GM12878 (cell line): ENCODE results near the gene TMEM25. TPM values are rescaled to one million over a fixed set of nuclear protein-coding genes. Genes with fewer than 3 reads are reported as not detected.

ENCODE experiments used
- BACH1 ChIP-seq: fragments of 450-650 bp; IDR thresholded peaks from 2 replicates; pipeline ENCODE4 v1.6.1; 2017; ENCODE audit warnings: mild to moderate bottlenecking, borderline replicate concordance
- BMI1 ChIP-seq: fragments of 450-650 bp; IDR thresholded peaks from 2 replicates; pipeline ENCODE4 v1.6.1; 2016; ENCODE audit warnings: mild to moderate bottlenecking, moderate library complexity, borderline replicate concordance
- CBX3 ChIP-seq: fragments of 200-600 bp; sonication (generic); IDR thresholded peaks from 2 replicates; pipeline ENCODE4 v1.6.1; 2016; ENCODE audit warnings: low read depth, borderline replicate concordance
- CHD4 ChIP-seq: fragments of 200-600 bp; sonication (generic); IDR thresholded peaks from 2 replicates; pipeline ENCODE4 v1.6.1; 2016; ENCODE audit warnings: mild to moderate bottlenecking
- CREB1 ChIP-seq: IDR thresholded peaks from 2 replicates; pipeline ENCODE4 v1.6.1; 2012; ENCODE audit warnings: low read depth, mild to moderate bottlenecking, inconsistent platforms
- DPF2 ChIP-seq: fragments of 450-650 bp; IDR thresholded peaks from 2 replicates; pipeline ENCODE4 v1.6.1; 2017; ENCODE audit warnings: mild to moderate bottlenecking
- EGR1 ChIP-seq, 2 experiments: IDR thresholded peaks; 1 replicate in 1 of 2; 2 replicates in 1 of 2; pipeline ENCODE4 v1.6.1; 2011 to 2012; ENCODE audit warnings: low read depth in 2 of 2, low read length in 2 of 2, borderline replicate concordance in 1 of 2, mild to moderate bottlenecking in 1 of 2, moderate library complexity in 1 of 2
- EZH2 ChIP-seq: IDR thresholded peaks from 2 replicates; pipeline ENCODE4 v1.6.1; 2012; ENCODE audit warnings: low read depth, mild to moderate bottlenecking, control low read depth, inconsistent platforms, low read length, borderline replicate concordance; ENCODE audit not compliant: control insufficient read depth
- IKZF2 ChIP-seq, 2 experiments: fragments of 450-650 bp; IDR thresholded peaks; 2 replicates each; pipeline ENCODE4 v1.6.1; 2017; ENCODE audit warnings: mild to moderate bottlenecking in 2 of 2, moderate library complexity in 2 of 2
- LARP7 ChIP-seq: fragments of 450-650 bp; IDR thresholded peaks from 2 replicates; pipeline ENCODE4 v1.6.1; 2017; ENCODE audit warnings: mild to moderate bottlenecking
- TCF7 ChIP-seq: IDR thresholded peaks from 2 replicates; pipeline ENCODE4 v1.6.1; 2014; ENCODE audit warnings: antibody characterized with exemption, borderline replicate concordance
- YY1 ChIP-seq: IDR thresholded peaks from 2 replicates; pipeline ENCODE4 v1.6.1; 2011; ENCODE audit warnings: low read depth, mild to moderate bottlenecking, low read length
- ZNF207 ChIP-seq: fragments of 450-650 bp; IDR thresholded peaks from 2 replicates; pipeline ENCODE4 v1.6.1; 2014; ENCODE audit warnings: antibody characterized with exemption, mild to moderate bottlenecking, borderline replicate concordance
- ZNF622 ChIP-seq: fragments of 450-650 bp; IDR thresholded peaks from 2 replicates; pipeline ENCODE4 v1.6.1; 2017; ENCODE audit warnings: mild to moderate bottlenecking, inconsistent platforms
- polyA plus RNA-seq, 11 experiments: library from polyadenylated mRNA; depleted of rRNA in 4 of 11; unstranded in 6 of 11; stranded (reverse) in 5 of 11; fragments of >200 nt; fragmentation: Nextera tagmentation in 4 of 11; fragmentation: Illumina TruSeq in 1 of 11; extraction: Ambion mirVana in 4 of 11; extraction: Trizol in 1 of 11; gene quantifications; 1 replicate in 1 of 11; 2 replicates in 10 of 11; pipeline versions ENCODE4 v1.2.1 to v1.2.3, GENCODE V29; 2011 to 2016; ENCODE audit warnings: inconsistent platforms in 2 of 11, missing spikeins in 2 of 11, low read depth in 1 of 11
- total RNA-seq, 4 experiments: library from RNA; depleted of rRNA in 3 of 4; stranded (reverse); fragments of >200 nt in 3 of 4; fragmentation: Illumina TruSeq in 1 of 4; extraction: Trizol in 1 of 4; gene quantifications; 2 replicates each; pipeline versions ENCODE4 v1.2.1 to v1.2.3, GENCODE V29; 2013 to 2021
- TF ChIP-seq, protein P1 (sequence below): IDR thresholded peaks from 2 replicates; pipeline ENCODE4 v1.6.1; 2011; ENCODE audit warnings: mild to moderate bottlenecking, low read depth, low read length, moderate library complexity; ENCODE audit not compliant: insufficient replicate concordance
- TF ChIP-seq, protein P2 (sequence below): IDR thresholded peaks from 2 replicates; pipeline ENCODE4 v1.6.1; 2012; ENCODE audit warnings: low read length, inconsistent platforms
- TF ChIP-seq, protein P3 (sequence below): fragments of 450-650 bp; IDR thresholded peaks from 2 replicates; pipeline ENCODE4 v1.6.1; 2017; ENCODE audit warnings: mild to moderate bottlenecking
- TF ChIP-seq, protein P4 (sequence below): IDR thresholded peaks from 2 replicates; pipeline ENCODE4 v1.6.1; 2011; ENCODE audit warnings: low read depth, mild to moderate bottlenecking, low read length, moderate library complexity, borderline replicate concordance; ENCODE audit errors: extremely low read depth
- TF ChIP-seq, protein P5 (sequence below): IDR thresholded peaks from 2 replicates; pipeline ENCODE4 v1.6.1; 2012; ENCODE audit warnings: low read depth, low read length, improper control_type of control experiment
- TF ChIP-seq, protein P6 (sequence below): fragments of 450-650 bp; IDR thresholded peaks from 2 replicates; pipeline ENCODE4 v1.6.1; 2017; ENCODE audit warnings: low read depth, mild to moderate bottlenecking, moderate library complexity

TMEM25 gene
- total and polyA plus RNA-seq, 10 of the 15 experiments (the other 5 are each of a cell fraction or from before 2014, with no cell fraction given), result 1.4 to 13.9 (median 7.8) TPM

DNA sequence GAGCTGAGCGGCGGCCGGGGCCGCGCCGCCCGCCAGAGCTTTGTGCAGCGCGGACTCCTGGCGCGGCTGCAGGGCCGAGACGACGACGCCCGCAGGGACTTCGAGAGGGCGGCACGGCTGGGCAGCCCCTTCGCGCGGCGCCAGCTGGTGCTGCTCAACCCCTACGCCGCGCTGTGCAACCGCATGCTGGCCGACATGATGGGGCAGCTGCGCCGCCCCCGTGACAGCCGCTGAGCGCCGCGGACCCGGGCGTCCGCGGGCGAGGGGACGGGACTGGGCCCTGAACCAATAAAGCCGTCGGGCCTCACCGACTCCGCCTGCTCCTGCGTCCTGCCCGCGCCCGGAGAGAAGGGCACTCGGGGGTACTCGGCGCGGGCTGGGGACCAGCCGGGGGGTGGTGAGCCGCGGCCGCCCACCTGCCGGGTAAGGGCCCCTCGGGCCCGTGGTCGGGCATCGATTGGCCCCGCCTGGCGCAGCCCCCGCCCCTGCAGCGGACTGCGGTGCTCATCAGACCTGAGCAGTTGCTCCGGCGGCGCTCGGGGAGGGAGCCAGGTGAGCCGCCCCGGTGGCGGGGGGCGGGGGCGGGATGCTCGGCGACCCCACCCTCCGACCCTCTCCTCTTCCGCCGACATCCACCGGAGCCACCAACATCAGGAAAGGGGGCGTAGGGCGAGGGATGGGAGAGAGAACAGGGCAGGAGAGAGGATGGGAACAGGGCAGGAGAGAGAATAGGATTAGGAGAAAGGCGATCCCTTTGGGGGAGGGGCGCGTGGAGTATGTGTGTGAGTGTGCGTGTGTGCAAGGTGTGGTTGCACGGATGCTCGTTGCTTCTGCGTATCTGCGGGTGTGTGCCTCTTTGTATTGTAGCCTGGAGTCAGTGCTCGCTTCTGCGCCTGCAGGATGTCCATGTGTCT is at the start of gene TMEM25 (continued):
- TF ChIP-seq, protein P1, sequence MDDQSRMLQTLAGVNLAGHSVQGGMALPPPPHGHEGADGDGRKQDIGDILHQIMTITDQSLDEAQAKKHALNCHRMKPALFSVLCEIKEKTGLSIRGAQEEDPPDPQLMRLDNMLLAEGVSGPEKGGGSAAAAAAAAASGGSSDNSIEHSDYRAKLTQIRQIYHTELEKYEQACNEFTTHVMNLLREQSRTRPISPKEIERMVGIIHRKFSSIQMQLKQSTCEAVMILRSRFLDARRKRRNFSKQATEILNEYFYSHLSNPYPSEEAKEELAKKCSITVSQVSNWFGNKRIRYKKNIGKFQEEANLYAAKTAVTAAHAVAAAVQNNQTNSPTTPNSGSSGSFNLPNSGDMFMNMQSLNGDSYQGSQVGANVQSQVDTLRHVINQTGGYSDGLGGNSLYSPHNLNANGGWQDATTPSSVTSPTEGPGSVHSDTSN, result no peak
- TF ChIP-seq EZH2, result no peak
- TF ChIP-seq EGR1 (IDR thresholded peaks at IDR 0.05; ENCODE audit: borderline replicate concordance in 1 of 2, low read depth in 2 of 2, low read length in 2 of 2), result peak in 1 of 2 experiments; percentile 83; a peak in 2 of 3 replicates
- TF ChIP-seq YY1, result peak; percentile 79
- peak; percentile 87; the same call in 1 of the 2 replicates for TF ChIP-seq LARP7
- 0 out of 2 replicates have a peak, but pooled peaks have one; percentile 24 for TF ChIP-seq ZNF207
- TF ChIP-seq TCF7, result no peak
- no peak for TF ChIP-seq ZNF622
- TF ChIP-seq, protein P2, sequence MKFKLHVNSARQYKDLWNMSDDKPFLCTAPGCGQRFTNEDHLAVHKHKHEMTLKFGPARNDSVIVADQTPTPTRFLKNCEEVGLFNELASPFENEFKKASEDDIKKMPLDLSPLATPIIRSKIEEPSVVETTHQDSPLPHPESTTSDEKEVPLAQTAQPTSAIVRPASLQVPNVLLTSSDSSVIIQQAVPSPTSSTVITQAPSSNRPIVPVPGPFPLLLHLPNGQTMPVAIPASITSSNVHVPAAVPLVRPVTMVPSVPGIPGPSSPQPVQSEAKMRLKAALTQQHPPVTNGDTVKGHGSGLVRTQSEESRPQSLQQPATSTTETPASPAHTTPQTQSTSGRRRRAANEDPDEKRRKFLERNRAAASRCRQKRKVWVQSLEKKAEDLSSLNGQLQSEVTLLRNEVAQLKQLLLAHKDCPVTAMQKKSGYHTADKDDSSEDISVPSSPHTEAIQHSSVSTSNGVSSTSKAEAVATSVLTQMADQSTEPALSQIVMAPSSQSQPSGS, result no peak
- TF ChIP-seq, protein P3, sequence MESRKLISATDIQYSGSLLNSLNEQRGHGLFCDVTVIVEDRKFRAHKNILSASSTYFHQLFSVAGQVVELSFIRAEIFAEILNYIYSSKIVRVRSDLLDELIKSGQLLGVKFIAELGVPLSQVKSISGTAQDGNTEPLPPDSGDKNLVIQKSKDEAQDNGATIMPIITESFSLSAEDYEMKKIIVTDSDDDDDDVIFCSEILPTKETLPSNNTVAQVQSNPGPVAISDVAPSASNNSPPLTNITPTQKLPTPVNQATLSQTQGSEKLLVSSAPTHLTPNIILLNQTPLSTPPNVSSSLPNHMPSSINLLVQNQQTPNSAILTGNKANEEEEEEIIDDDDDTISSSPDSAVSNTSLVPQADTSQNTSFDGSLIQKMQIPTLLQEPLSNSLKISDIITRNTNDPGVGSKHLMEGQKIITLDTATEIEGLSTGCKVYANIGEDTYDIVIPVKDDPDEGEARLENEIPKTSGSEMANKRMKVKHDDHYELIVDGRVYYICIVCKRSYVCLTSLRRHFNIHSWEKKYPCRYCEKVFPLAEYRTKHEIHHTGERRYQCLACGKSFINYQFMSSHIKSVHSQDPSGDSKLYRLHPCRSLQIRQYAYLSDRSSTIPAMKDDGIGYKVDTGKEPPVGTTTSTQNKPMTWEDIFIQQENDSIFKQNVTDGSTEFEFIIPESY, result no peak
- TF ChIP-seq BACH1, result no peak; the same call in 1 of the 2 replicates
- TF ChIP-seq CREB1, result 0 out of 2 replicates have a peak, but pooled peaks have one; percentile 48
- TF ChIP-seq, protein P4, sequence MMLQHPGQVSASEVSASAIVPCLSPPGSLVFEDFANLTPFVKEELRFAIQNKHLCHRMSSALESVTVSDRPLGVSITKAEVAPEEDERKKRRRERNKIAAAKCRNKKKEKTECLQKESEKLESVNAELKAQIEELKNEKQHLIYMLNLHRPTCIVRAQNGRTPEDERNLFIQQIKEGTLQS, result no peak
- TF ChIP-seq BMI1, result no peak
- TF ChIP-seq DPF2, result peak; percentile 82; the same call in 1 of the 2 replicates
- peak in 1 of 2 experiments; percentile 12; a peak in 1 of 4 replicates for TF ChIP-seq IKZF2 (IDR thresholded peaks at IDR 0.05)
- no peak for TF ChIP-seq CHD4
- TF ChIP-seq, protein P5, sequence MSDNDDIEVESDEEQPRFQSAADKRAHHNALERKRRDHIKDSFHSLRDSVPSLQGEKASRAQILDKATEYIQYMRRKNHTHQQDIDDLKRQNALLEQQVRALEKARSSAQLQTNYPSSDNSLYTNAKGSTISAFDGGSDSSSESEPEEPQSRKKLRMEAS, result peak; percentile 9; the same call in 1 of the 2 replicates
- TF ChIP-seq, protein P6, sequence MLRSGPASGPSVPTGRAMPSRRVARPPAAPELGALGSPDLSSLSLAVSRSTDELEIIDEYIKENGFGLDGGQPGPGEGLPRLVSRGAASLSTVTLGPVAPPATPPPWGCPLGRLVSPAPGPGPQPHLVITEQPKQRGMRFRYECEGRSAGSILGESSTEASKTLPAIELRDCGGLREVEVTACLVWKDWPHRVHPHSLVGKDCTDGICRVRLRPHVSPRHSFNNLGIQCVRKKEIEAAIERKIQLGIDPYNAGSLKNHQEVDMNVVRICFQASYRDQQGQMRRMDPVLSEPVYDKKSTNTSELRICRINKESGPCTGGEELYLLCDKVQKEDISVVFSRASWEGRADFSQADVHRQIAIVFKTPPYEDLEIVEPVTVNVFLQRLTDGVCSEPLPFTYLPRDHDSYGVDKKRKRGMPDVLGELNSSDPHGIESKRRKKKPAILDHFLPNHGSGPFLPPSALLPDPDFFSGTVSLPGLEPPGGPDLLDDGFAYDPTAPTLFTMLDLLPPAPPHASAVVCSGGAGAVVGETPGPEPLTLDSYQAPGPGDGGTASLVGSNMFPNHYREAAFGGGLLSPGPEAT, result peak; percentile 87
- no peak for TF ChIP-seq CBX3
